ENCODE results near the gene RAB23. TPM values are rescaled to one million over a fixed set of nuclear protein-coding genes. Genes with fewer than 3 reads are reported as not detected.

Gene RAB23
- total and polyA plus RNA-seq, 2 experiments from 2014 or later: 5.2 to 16.7 TPM

DNA sequence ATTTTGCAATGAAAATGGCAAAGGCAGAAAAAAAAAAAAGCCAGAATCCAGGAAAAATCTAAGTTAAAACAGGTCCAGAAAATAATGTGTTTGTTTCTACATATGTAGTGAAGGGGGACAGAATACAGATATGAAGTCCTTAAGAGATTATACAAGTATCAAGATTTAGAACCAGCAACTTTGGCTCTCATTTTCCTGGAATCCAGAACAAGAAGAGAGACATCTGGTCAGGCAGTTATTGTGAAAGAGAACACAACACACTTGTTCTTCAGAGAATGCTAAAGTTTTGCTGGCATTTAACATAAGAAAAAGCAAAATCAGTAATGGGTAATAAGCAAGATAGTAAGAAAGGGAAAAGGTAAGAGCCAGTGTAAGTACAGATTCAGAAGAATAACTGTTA is 28.9 kb downstream of the RAB23 start:
- H3K4me1 ChIP-seq (ENCODE audit: insufficient read depth): no peaks in the 10 kb centered on the region
- H4K20me1 ChIP-seq (replicated peaks; ENCODE audit: insufficient read depth): peaks cover 4% of the 10 kb centered on the region; the same call in 1 of the 2 replicates
- peaks cover 3% of the 10 kb centered on the region; the same call in 1 of the 2 replicates for H3K36me3 ChIP-seq (ENCODE audit: insufficient read depth)
- DNase-seq (ENCODE audit: low spot score) (no peak), ATAC-seq (no peak)
- no peaks in the 10 kb centered on the region for H3K4me1 Mint-ChIP-seq
- H3K27me3 ChIP-seq (ENCODE audit: insufficient read depth): no peaks in the 10 kb centered on the region
- H3K9me3 Mint-ChIP-seq: no peaks in the 10 kb centered on the region
- H3K4me2 ChIP-seq: no peak overlapping the region
- H3K27ac ChIP-seq (ENCODE audit: low read depth): no peak overlapping the region
- no peaks in the 10 kb centered on the region; the same call in 1 of the 2 replicates for H3K79me2 ChIP-seq (replicated peaks; ENCODE audit: insufficient read depth)
- H3K27me3 Mint-ChIP-seq (ENCODE audit: insufficient read depth, low read depth, poor library complexity): no peaks in the 10 kb centered on the region
- no peak for TF ChIP-seq ZNF331 (CRISPR knock-in tag; IDR thresholded peaks at IDR 0.05; ENCODE audit: low read depth)
- TF ChIP-seq ZNF114 (CRISPR knock-in tag; IDR thresholded peaks at IDR 0.05): no peak
- TF ChIP-seq, protein P1, sequence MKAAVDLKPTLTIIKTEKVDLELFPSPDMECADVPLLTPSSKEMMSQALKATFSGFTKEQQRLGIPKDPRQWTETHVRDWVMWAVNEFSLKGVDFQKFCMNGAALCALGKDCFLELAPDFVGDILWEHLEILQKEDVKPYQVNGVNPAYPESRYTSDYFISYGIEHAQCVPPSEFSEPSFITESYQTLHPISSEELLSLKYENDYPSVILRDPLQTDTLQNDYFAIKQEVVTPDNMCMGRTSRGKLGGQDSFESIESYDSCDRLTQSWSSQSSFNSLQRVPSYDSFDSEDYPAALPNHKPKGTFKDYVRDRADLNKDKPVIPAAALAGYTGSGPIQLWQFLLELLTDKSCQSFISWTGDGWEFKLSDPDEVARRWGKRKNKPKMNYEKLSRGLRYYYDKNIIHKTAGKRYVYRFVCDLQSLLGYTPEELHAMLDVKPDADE (IDR thresholded peaks at IDR 0.05): no peak
- TF ChIP-seq POLR2AphosphoS5 (IDR thresholded peaks at IDR 0.05; ENCODE audit: low read depth): no peak
- no peak for TF ChIP-seq JUNB (IDR thresholded peaks at IDR 0.05; ENCODE audit: unreplicated experiment)
- TF ChIP-seq, protein P2, sequence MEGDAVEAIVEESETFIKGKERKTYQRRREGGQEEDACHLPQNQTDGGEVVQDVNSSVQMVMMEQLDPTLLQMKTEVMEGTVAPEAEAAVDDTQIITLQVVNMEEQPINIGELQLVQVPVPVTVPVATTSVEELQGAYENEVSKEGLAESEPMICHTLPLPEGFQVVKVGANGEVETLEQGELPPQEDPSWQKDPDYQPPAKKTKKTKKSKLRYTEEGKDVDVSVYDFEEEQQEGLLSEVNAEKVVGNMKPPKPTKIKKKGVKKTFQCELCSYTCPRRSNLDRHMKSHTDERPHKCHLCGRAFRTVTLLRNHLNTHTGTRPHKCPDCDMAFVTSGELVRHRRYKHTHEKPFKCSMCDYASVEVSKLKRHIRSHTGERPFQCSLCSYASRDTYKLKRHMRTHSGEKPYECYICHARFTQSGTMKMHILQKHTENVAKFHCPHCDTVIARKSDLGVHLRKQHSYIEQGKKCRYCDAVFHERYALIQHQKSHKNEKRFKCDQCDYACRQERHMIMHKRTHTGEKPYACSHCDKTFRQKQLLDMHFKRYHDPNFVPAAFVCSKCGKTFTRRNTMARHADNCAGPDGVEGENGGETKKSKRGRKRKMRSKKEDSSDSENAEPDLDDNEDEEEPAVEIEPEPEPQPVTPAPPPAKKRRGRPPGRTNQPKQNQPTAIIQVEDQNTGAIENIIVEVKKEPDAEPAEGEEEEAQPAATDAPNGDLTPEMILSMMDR (conservative IDR thresholded peaks at IDR 0.05; ENCODE audit: low read depth in 2 of 2): no peak
- no peaks in the 10 kb centered on the region for H3F3A ChIP-seq (replicated peaks; ENCODE audit: low read depth)
- H3K9me2 ChIP-seq (ENCODE audit: insufficient read depth): no peaks in the 10 kb centered on the region
- no peak overlapping the region for H3K27ac Mint-ChIP-seq
- H2AFZ ChIP-seq: no peak overlapping the region
- no peak overlapping the region for H3K4me3 ChIP-seq
- peaks cover 17% of the 10 kb centered on the region; the same call in 2 of the 3 replicates for H3K36me3 Mint-ChIP-seq (ENCODE audit: low read depth)
- H3K4me3 Mint-ChIP-seq: no peak overlapping the region

DNA sequence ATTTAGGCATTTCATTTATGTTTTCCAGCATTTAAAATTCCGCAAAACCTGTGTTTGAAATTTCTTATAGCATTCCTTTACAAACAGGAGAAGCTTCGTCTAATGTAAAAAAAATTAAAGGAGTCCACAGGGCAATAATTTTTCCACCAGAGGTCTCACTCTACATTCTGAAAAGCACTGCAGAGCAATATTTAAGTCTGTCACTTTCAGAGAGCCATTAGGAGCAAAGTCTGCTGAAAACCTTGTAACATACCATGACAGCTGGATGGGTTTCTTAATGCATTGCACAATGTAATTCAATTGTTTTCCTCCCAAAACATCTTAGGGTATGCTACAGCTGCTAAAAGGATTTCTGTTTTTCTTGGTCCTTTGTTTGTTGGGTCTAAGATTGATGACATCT is 32.0 kb downstream of the RAB23 start:
- no peaks in the 10 kb centered on the region for H3K27me3 ChIP-seq (ENCODE audit: insufficient read depth)
- TF ChIP-seq, protein P2 (conservative IDR thresholded peaks at IDR 0.05; ENCODE audit: low read depth in 2 of 2): peak in 1 of 2 experiments; percentile 14; a peak in 1 of 4 replicates
- TF ChIP-seq ZNF331 (CRISPR knock-in tag; IDR thresholded peaks at IDR 0.05; ENCODE audit: low read depth): no peak
- H3K27ac ChIP-seq (ENCODE audit: low read depth): no peak overlapping the region
- no peak overlapping the region for H3K4me3 ChIP-seq
- 0 out of 2 replicates have a peak, but pooled peaks cover 4% of the 10 kb centered on the region for H4K20me1 ChIP-seq (replicated peaks; ENCODE audit: insufficient read depth)
- no peaks in the 10 kb centered on the region for H3K9me2 ChIP-seq (ENCODE audit: insufficient read depth)
- no peaks in the 10 kb centered on the region for H3K79me2 ChIP-seq (replicated peaks; ENCODE audit: insufficient read depth)
- peaks cover 17% of the 10 kb centered on the region; the same call in 2 of the 3 replicates for H3K36me3 Mint-ChIP-seq (ENCODE audit: low read depth)
- no peaks in the 10 kb centered on the region for H3K27me3 Mint-ChIP-seq (ENCODE audit: insufficient read depth, low read depth, poor library complexity)
- H3K4me1 ChIP-seq (ENCODE audit: insufficient read depth): no peaks in the 10 kb centered on the region
- H3K9me3 Mint-ChIP-seq: no peaks in the 10 kb centered on the region
- ATAC-seq (no peak), DNase-seq (ENCODE audit: low spot score) (no peak)
- no peaks in the 10 kb centered on the region for H3K4me1 Mint-ChIP-seq
- no peak overlapping the region for H3K4me2 ChIP-seq
- peaks cover 3% of the 10 kb centered on the region for H3K36me3 ChIP-seq (ENCODE audit: insufficient read depth)
- H2AFZ ChIP-seq: no peak overlapping the region
- no peak overlapping the region for H3K27ac Mint-ChIP-seq
- H3K4me3 Mint-ChIP-seq: no peak overlapping the region
- H3F3A ChIP-seq (replicated peaks; ENCODE audit: low read depth): no peaks in the 10 kb centered on the region

All from GM23338 (cell line).